A549 (cell line): Measurements from ENCODE around the gene ACOT4.

Experiments
- CBX8 ChIP-seq: fragments of 200-600 bp; sonication (generic); IDR thresholded peaks from 2 replicates; pipeline ENCODE4 v1.6.1; 2016
- ESRRA ChIP-seq: fragments of 150-350 bp; IDR thresholded peaks from 2 replicates; pipeline ENCODE4 v1.6.1; 2014; ENCODE audit warnings: mild to moderate bottlenecking, low read length, borderline replicate concordance
- HDAC2 ChIP-seq: fragments of 200-600 bp; sonication (generic); IDR thresholded peaks from 2 replicates; pipeline ENCODE4 v1.6.1; 2016
- JUN ChIP-seq, 2 experiments: fragments of >200 bp; sonication (Bioruptor Twin); formaldehyde crosslinking; IDR thresholded peaks; 2 replicates in 1 of 2; 3 replicates in 1 of 2; pipeline ENCODE4 v1.6.1; 2016 to 2017
- POLR2A ChIP-seq: IDR thresholded peaks from 2 replicates; pipeline ENCODE4 v1.6.1; 2012; ENCODE audit warnings: mild to moderate bottlenecking, low read length
- RFX5 ChIP-seq: fragments of 450-650 bp; IDR thresholded peaks from 2 replicates; pipeline ENCODE4 v1.7.1; 2014; ENCODE audit warnings: antibody characterized with exemption, mild to moderate bottlenecking, moderate library complexity
- ZFP36 ChIP-seq: fragments of 450-650 bp; IDR thresholded peaks from 2 replicates; pipeline ENCODE4 v1.6.1; 2014; ENCODE audit warnings: borderline replicate concordance; ENCODE audit not compliant: partially characterized antibody
- ZNF302 ChIP-seq: fragments of 250-450 bp; sonication (Bioruptor Pico); IDR thresholded peaks from 2 replicates; pipeline ENCODE4 v1.9.0; 2021; ENCODE audit warnings: inconsistent platforms, mild to moderate bottlenecking, moderate library complexity
- TF ChIP-seq, protein P1 (sequence below): fragments of >200 bp; sonication (Bioruptor Twin); formaldehyde crosslinking; IDR thresholded peaks from 3 replicates; pipeline ENCODE4 v1.5.1; 2016
- TF ChIP-seq, protein P2 (sequence below): IDR thresholded peaks from 2 replicates; pipeline ENCODE4 v1.6.1; 2012
- TF ChIP-seq, protein P3 (sequence below): fragments of >200 bp; sonication (Bioruptor Twin); formaldehyde crosslinking; IDR thresholded peaks from 2 replicates; pipeline ENCODE4 v1.6.1; 2016
- TF ChIP-seq, protein P4 (sequence below): fragments of 450-650 bp; IDR thresholded peaks from 2 replicates; pipeline ENCODE4 v1.6.1; 2014; ENCODE audit warnings: antibody characterized with exemption

DNA sequence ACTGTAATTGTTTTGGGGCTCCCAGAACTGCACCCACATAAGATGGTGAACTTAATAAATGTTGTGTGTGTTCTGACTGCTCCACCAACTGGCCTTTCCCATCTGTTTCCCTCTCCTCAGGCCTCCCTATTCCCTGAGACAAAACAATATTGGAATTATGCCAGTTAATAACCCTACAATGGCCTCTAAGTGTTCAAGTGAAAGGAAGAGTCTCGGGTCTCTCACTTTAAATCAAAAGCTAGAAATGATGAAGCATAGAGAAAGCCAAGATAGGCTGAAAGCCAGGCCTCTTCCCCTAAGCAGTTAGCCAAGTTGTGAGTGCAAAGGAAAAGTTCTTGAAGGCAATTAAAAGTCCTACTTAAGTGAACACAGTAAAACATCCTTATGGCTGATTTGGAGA, 34.0 kb downstream of the ACOT4 start:
- TF ChIP-seq POLR2A (no peak), CBX8 (no peak), ZFP36 (no peak), HDAC2 (no peak), ZNF302 (CRISPR knock-in tag) (no peak), ESRRA (no peak), RFX5 (no peak), JUN (IDR thresholded peaks at IDR 0.05) (no peak)
- TF ChIP-seq, protein P1, sequence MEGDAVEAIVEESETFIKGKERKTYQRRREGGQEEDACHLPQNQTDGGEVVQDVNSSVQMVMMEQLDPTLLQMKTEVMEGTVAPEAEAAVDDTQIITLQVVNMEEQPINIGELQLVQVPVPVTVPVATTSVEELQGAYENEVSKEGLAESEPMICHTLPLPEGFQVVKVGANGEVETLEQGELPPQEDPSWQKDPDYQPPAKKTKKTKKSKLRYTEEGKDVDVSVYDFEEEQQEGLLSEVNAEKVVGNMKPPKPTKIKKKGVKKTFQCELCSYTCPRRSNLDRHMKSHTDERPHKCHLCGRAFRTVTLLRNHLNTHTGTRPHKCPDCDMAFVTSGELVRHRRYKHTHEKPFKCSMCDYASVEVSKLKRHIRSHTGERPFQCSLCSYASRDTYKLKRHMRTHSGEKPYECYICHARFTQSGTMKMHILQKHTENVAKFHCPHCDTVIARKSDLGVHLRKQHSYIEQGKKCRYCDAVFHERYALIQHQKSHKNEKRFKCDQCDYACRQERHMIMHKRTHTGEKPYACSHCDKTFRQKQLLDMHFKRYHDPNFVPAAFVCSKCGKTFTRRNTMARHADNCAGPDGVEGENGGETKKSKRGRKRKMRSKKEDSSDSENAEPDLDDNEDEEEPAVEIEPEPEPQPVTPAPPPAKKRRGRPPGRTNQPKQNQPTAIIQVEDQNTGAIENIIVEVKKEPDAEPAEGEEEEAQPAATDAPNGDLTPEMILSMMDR = no peak
- TF ChIP-seq, protein P2, sequence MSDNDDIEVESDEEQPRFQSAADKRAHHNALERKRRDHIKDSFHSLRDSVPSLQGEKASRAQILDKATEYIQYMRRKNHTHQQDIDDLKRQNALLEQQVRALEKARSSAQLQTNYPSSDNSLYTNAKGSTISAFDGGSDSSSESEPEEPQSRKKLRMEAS = no peak
- TF ChIP-seq, protein P3, sequence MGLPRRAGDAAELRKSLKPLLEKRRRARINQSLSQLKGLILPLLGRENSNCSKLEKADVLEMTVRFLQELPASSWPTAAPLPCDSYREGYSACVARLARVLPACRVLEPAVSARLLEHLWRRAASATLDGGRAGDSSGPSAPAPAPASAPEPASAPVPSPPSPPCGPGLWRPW = no peak
- TF ChIP-seq, protein P4, sequence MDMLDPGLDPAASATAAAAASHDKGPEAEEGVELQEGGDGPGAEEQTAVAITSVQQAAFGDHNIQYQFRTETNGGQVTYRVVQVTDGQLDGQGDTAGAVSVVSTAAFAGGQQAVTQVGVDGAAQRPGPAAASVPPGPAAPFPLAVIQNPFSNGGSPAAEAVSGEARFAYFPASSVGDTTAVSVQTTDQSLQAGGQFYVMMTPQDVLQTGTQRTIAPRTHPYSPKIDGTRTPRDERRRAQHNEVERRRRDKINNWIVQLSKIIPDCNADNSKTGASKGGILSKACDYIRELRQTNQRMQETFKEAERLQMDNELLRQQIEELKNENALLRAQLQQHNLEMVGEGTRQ = no peak
